Stimulated activated CD4-positive, alpha-beta T cell treated with anti-CD3 and anti-CD28 coated beads, Interleukin-4, amount 100 ng/mL, for 1 hour (primary cell): Measurements from ENCODE around the gene GSG1L.

Experiments used
- DNase-seq: peaks from one replicate; pipeline ENCODE4 v3.0.0-alpha.2; 2020

GSG1L gene

GRCh38 chr16:27840311-27841060 lies 223.0 kb downstream of the GSG1L start:
- DNase-seq, result no peak

- DNase-seq, result no peak
Measured at GRCh38 chr16:27839419-27839818, 224.1 kb downstream of the GSG1L start.

GRCh38 chr16:27838536-27839175 lies 224.9 kb downstream of the GSG1L start:
- no peak for DNase-seq

- no peak for DNase-seq
Measured at GRCh38 chr16:27829975-27830374, 233.5 kb downstream of the GSG1L start.

- DNase-seq, result no peak
Measured at GRCh38 chr16:27828671-27829070, 234.8 kb downstream of the GSG1L start.

GRCh38 chr16:27827765-27828164 lies 235.7 kb downstream of the GSG1L start:
- DNase-seq, result no peak

- no peak for DNase-seq
Measured at GRCh38 chr16:27826893-27827289, 236.6 kb downstream of the GSG1L start.

GRCh38 chr16:27826081-27826892 lies 237.2 kb downstream of the GSG1L start:
- DNase-seq, result no peak

- no peak for DNase-seq
Measured at GRCh38 chr16:27824786-27825185, 238.7 kb downstream of the GSG1L start.

- DNase-seq, result no peak
Measured at GRCh38 chr16:27824006-27824405, 239.5 kb downstream of the GSG1L start.

GRCh38 chr16:27823421-27823820 lies 240.1 kb downstream of the GSG1L start:
- DNase-seq, result no peak

- DNase-seq, result no peak
Measured at GRCh38 chr16:27822996-27823395, 240.5 kb downstream of the GSG1L start.

GRCh38 chr16:27822529-27822928 lies 241.0 kb downstream of the GSG1L start:
- no peak for DNase-seq

- DNase-seq, result no peak
Measured at GRCh38 chr16:27820646-27821345, 242.7 kb downstream of the GSG1L start.

GRCh38 chr16:27819881-27820610 lies 243.5 kb downstream of the GSG1L start:
- DNase-seq, result no peak

GRCh38 chr16:27819356-27819755 lies 244.2 kb downstream of the GSG1L start:
- no peak for DNase-seq

GRCh38 chr16:27818246-27818645 lies 245.3 kb downstream of the GSG1L start:
- no peak for DNase-seq

- DNase-seq, result no peak
Measured at GRCh38 chr16:27817038-27817437, 246.5 kb downstream of the GSG1L start.

- DNase-seq, result no peak
Measured at GRCh38 chr16:27816561-27816960, 247.0 kb downstream of the GSG1L start.

GRCh38 chr16:27813591-27813990 lies 249.9 kb downstream of the GSG1L start:
- DNase-seq, result no peak

- DNase-seq, result no peak
Measured at GRCh38 chr16:27811881-27812280, 251.6 kb downstream of the GSG1L start.

- no peak for DNase-seq
Measured at GRCh38 chr16:27806986-27807385, 256.5 kb downstream of the GSG1L start.
